Stimulated activated CD4-positive, alpha-beta T cell treated with anti-CD3 and anti-CD28 coated beads, Interleukin-4, amount 100 ng/mL, for 24 hours (primary cell): ENCODE results near the gene ZBP1.

Experiments
- DNase-seq: peaks from one replicate; pipeline ENCODE4 v3.0.0-alpha.2; 2020

The ZBP1 gene

GRCh38 chr20:57568088-57568896, 51.9 kb downstream of the ZBP1 start:
- no peak for DNase-seq

- DNase-seq = no peak
These were observed 52.7 kb downstream of the ZBP1 start for GRCh38 chr20:57567471-57568079.

DNA sequence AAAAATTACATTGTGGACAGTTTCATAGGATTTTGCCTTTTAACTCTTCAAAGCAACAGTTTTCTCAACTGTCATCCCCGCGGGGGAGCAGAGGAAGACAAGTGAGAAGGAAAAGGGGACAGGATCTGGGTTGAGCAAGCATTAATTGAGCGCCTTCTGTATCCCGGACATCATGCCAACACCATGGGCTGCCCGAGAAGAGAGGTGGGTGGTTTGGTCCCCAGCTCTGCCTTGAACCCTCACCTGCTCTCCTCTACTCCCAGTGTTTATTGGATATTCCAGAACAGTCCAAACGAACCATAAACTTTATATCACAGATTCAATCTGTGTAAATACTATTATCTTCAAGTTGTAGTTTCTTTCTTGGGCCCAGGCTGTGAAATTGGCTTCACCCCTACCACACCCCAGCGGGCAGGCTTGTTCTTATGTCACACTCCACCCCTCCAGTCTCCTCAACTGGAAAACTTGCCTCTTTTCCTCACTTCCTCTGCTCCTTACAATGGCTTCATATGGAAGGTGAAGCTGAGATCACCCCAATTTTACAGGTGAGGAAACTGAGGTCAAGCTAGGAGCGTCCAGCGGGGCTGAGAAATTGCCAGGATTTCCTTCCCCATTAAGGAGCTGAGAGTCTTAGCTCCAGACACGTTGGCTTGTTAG, 53.3 kb downstream of the ZBP1 start:
- no peak for DNase-seq

DNA sequence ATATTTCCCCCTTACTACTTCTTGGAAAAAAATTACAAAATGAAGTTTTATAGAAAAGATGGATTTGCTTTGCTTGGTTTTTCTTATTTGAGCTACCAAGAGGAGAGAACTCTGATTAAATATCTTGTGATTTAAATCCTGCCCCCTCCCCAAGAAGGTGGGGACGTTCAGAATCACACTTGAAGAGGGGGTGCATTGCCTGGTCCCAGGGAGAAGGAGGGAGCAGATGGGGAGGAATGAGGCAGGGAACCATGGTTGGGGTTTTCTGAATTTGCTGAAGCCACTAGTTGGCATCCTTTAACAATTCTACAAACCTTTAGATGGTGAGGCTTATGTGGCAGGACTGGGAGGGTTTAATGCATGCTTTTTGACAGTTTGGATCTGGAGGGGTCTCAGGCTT, 53.8 kb downstream of the ZBP1 start:
- no peak for DNase-seq

DNA sequence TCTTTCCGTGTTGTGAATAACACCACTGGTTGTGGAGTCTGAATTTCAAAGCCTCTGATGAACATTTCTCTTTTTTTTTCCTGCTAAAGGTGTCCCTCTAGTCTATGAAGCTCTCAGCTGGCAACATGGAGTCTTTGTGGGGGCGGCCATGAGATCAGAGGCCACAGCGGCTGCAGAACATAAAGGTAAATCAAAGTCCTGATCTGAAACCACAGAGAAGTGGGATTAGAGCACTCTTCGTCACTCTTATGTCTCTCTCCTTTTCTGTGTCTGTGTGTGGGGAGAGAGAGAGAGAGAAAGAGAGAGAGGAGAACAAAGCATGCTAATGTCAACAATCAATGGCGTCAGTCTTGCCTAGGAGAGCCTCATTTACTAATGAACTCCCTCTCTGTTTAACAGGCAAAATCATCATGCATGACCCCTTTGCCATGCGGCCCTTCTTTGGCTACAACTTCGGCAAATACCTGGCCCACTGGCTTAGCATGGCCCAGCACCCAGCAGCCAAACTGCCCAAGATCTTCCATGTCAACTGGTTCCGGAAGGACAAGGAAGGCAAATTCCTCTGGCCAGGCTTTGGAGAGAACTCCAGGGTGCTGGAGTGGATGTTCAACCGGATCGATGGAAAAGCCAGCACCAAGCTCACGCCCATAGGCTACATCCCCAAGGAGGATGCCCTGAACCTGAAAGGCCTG, 55.1 kb downstream of the ZBP1 start:
- no peak for DNase-seq

DNA sequence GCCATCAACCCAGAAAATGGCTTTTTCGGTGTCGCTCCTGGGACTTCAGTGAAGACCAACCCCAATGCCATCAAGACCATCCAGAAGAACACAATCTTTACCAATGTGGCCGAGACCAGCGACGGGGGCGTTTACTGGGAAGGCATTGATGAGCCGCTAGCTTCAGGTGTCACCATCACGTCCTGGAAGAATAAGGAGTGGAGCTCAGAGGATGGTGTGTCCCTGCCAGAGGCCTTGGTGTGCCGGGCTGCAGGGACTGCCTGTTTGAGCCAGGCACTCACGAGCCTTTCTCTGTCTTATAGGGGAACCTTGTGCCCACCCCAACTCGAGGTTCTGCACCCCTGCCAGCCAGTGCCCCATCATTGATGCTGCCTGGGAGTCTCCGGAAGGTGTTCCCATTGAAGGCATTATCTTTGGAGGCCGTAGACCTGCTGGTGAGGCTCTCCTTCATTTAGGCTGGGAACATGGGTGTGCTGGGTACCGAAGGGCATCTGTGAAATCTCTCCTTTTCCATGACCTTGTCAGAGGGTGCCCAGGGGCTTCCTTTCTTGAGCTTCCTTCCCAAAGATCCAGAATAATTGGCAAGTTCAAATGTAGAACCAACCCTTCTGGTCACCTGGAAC, 55.9 kb downstream of the ZBP1 start:
- no peak for DNase-seq

GRCh38 chr20:57563522-57563921, 56.7 kb downstream of the ZBP1 start:
- DNase-seq = no peak

GRCh38 chr20:57562541-57563465, 57.4 kb downstream of the ZBP1 start:
- no peak for DNase-seq

DNA sequence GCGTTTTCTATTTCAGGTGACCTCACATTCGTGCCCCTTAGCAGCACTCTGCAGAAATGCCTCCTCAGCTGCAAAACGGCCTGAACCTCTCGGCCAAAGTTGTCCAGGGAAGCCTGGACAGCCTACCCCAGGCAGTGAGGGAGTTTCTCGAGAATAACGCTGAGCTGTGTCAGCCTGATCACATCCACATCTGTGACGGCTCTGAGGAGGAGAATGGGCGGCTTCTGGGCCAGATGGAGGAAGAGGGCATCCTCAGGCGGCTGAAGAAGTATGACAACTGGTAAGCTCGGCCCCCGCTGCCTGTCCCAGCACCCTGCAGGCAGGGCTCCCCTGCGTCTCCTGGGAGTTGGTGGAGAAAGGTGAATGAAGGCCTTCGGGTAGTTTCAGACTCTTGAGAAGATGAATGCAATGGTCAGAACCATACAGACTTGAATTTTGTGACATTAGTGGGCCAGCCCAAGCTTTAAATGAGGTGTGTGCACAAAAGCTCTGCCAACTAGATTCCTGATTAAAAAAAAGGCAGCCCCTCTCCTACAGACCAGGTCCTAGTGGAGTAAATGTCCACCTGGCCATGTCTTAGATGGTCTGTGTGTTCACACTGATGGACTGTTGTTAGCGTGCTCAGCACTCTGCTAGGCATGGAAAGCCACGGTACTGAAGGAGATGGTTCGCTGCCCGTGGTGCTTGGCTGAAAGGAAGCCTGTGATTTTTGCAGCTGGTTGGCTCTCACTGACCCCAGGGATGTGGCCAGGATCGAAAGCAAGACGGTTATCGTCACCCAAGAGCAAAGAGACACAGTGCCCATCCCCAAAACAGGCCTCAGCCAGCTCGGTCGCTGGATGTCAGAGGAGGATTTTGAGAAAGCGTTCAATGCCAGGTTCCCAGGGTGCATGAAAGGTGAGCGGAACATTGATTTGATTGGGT, 58.6 kb downstream of the ZBP1 start:
- DNase-seq = no peak

GRCh38 chr20:57560554-57561355, 59.5 kb downstream of the ZBP1 start, which contains the start of gene PCK1:
Gene PCK1 (plus strand): TSS chr20:57561110. CDS start chr20:57561412, 302 bp downstream.
- no peak for DNase-seq

GRCh38 chr20:57559658-57560553, 60.3 kb downstream of the ZBP1 start:
- no peak for DNase-seq

DNA sequence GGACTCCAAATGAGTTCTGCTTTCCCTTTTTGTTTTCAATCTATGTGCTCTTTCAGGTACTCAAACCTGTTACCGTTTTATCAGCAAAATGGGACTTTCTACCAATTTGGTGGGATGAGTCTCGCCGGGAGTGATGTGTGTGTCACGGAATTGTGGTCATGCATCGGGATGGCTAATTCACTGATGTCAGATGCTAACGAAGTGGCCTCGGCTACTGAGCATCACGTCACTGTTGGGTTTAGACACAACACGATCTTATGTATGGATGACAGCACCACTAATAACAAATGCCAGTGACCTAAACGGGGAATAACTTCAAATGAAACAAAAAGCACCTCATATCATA, 61.0 kb downstream of the ZBP1 start:
- no peak for DNase-seq

GRCh38 chr20:57558614-57559288, 61.5 kb downstream of the ZBP1 start:
- DNase-seq = no peak

- no peak for DNase-seq
These were observed 62.2 kb downstream of the ZBP1 start for GRCh38 chr20:57557926-57558613.

DNA sequence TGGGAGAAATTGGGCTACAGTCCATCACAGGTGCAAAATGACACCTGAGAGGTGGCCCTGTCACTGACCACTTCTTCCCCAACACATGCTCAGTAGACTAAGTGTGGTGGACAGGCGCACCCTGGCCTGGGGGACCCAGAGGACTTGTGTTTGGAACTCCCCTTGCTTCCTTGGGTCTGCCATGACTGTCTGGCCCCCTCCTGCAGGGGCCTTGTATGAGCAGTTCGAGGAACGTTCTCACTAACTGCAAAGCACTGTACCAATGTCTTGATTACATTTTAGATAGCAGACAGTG, 63.3 kb downstream of the ZBP1 start:
- DNase-seq = no peak

DNA sequence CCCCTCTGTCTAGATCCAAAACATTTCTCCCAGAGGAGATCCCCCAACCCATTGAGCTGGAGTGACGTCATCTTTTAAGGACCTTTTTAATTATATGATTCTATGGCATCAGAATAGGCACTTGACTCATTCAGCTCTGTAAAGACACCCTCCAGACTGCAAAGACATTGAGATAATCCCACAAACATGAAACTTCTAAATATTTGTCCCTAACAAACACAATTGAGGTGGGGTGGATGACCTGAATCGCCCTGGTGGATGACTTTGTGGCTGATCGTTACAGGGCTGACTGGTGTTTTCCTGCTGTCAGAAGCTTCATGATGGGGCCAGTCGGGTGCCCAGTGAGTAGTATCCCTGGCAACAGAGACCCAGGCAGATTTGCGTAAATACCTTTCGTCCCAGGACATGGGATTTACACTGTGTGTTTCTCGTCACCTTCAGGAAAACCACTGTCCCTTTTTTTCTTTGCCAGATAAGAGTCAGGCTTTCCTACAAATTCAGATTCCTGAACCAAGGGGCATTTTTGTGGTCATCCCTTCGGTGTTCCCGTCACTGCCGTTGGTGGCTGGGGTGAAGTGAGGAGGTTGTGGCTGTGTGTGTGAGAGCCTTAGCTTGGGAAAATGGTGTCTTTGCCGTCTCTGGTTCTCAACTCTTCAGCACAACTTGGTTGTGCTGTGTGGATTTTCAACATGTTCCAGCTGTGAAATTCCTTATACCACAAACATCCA, 64.6 kb downstream of the ZBP1 start:
- no peak for DNase-seq
